ENCODE measurements around the gene S100A13.
A peak's percentile ranks its signal among the peaks of the same experiment; 100 is the strongest.
"Not testable (repeated sequence)": the region's sequence is repeated elsewhere in the genome, so short reads cannot be mapped to it uniquely, and the experiment has no call there.

The S100A13 gene

GRCh38 chr1:153647346-153647714, 20.0 kb upstream of the S100A13 start:
- DNase-seq: no peak

GRCh38 chr1:153646672-153647345, 19.5 kb upstream of the S100A13 start:
- no peak for DNase-seq

- DNase-seq: no peak
These were observed 16.5 kb upstream of the S100A13 start for GRCh38 chr1:153643816-153644215.

- DNase-seq: no peak
These were observed 15.8 kb upstream of the S100A13 start for GRCh38 chr1:153643100-153643499.

- no peak for DNase-seq
These were observed 14.9 kb upstream of the S100A13 start for GRCh38 chr1:153642161-153642560.

- DNase-seq: no peak
These were observed 13.6 kb upstream of the S100A13 start for GRCh38 chr1:153640861-153641260.

GRCh38 chr1:153640213-153640612, 12.9 kb upstream of the S100A13 start:
- not testable (repeated sequence) for DNase-seq

- DNase-seq: no peak
These were observed 12.0 kb upstream of the S100A13 start for GRCh38 chr1:153639280-153639679.

- no peak for DNase-seq
These were observed 11.0 kb upstream of the S100A13 start for GRCh38 chr1:153638261-153638660.

- DNase-seq: no peak
These were observed 9.0 kb upstream of the S100A13 start for GRCh38 chr1:153636312-153636711.

GRCh38 chr1:153635872-153636271, 8.6 kb upstream of the S100A13 start:
- DNase-seq: no peak

- peak; percentile 88 to 94 (median 92) for DNase-seq
These were observed 6.7 kb upstream of the S100A13 start, which contains the start of gene CHTOP for GRCh38 chr1:153633754-153634665. CHTOP (plus strand) TSS chr1:153634066; CDS start chr1:153636589, 2,523 bp downstream.

- DNase-seq: no peak
These were observed 6.0 kb upstream of the S100A13 start for GRCh38 chr1:153633161-153633753.

GRCh38 chr1:153631047-153632022, 4.0 kb upstream of the S100A13 start:
- no peak for DNase-seq

GRCh38 chr1:153630384-153630783, 3.1 kb upstream of the S100A13 start:
- no peak for DNase-seq

GRCh38 chr1:153629971-153630370, 2.7 kb upstream of the S100A13 start:
- no peak for DNase-seq

- no peak for DNase-seq
These were observed 2.0 kb upstream of the S100A13 start for GRCh38 chr1:153629343-153629665.

- no peak for DNase-seq
These were observed 1.5 kb upstream of the S100A13 start for GRCh38 chr1:153628638-153629342.

- DNase-seq: no peak
These were observed 666 bp upstream of the S100A13 start, which contains the start of gene S100A1 for GRCh38 chr1:153627715-153628626. S100A1 (plus strand) TSS chr1:153628434; CDS start chr1:153630522, 2,088 bp downstream.

- no peak for DNase-seq
These were observed 815 bp downstream of the S100A13 start for GRCh38 chr1:153626477-153626903.

All from activated naive CD4-positive, alpha-beta T cell (primary cell).